ENCODE results near the gene HNRNPH1. TPM values are rescaled to one million over a fixed set of nuclear protein-coding genes. Genes with fewer than 3 reads are reported as not detected.
"Not testable (repeated sequence)": the region's sequence is repeated elsewhere in the genome, so short reads cannot be mapped to it uniquely, and the experiment has no call there.

The HNRNPH1 gene
- total and polyA plus RNA-seq, 2 of the 8 experiments (the other 6 are each of a cell fraction or from before 2014, with no cell fraction given) = 170 to 735 TPM

DNA sequence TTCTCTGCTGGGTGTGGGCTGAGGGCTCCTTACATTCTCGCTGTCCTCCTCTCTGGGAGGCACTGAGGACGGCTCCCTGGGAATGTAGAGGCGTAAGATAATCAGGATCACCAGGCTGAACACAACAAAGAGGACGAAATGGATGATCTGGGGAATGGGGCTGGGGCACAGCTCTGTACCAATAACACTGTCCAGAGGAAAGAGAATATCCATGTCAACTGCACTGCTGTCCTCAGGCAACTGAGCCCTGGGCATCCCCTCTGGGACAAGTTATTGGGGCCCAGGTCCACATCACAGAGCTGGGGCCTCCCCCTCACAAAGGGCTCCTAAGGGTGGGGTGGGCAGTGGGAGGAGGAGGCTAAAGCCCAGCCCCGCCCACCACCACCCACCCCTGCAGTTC, 21.3 kb upstream of the HNRNPH1 start:
- H3K23ac ChIP-seq (ENCODE audit: insufficient read length); H2AK5ac ChIP-seq (ENCODE audit: low read depth, low read length); H3K4me2 ChIP-seq (ENCODE audit: insufficient read depth in 1 of 2, low read depth in 2 of 2, low read length in 2 of 2); H3K14ac ChIP-seq (ENCODE audit: insufficient read length); H2AFZ ChIP-seq (ENCODE audit: low read length); H3K4me3 ChIP-seq (ENCODE audit: extremely low read depth in 1 of 4, insufficient read depth in 2 of 4, low read depth in 3 of 4, low read length in 4 of 4); H3K18ac ChIP-seq (ENCODE audit: extremely low read depth, low read length); H3K4ac ChIP-seq (replicated peaks; ENCODE audit: insufficient read length, low read depth, low read length); H2BK20ac ChIP-seq (ENCODE audit: low read length); DNase-seq (ENCODE audit: low read depth in 1 of 2, low spot score in 2 of 2); H4K91ac ChIP-seq (replicated peaks; ENCODE audit: insufficient read length, low read length); H2BK15ac ChIP-seq (ENCODE audit: low read length); H2BK12ac ChIP-seq (ENCODE audit: low read depth, low read length); H4K20me1 ChIP-seq (replicated peaks in 1 of 2; ENCODE audit: control insufficient read depth in 1 of 2, insufficient read depth in 2 of 2, low read length in 2 of 2); FAIRE-seq; H3K27me3 ChIP-seq (replicated peaks in 1 of 4; ENCODE audit: control insufficient read depth in 3 of 4, extremely low read depth in 1 of 4, insufficient read depth in 3 of 4, low read length in 3 of 4); H3K79me2 ChIP-seq (ENCODE audit: control insufficient read depth in 1 of 2, insufficient read depth in 2 of 2, low read length in 2 of 2); H3K4me1 ChIP-seq (replicated peaks in 1 of 4; ENCODE audit: control insufficient read depth in 3 of 4, insufficient read depth in 4 of 4, low read length in 3 of 4); H2BK120ac ChIP-seq (replicated peaks; ENCODE audit: low read depth, low read length); H4K5ac ChIP-seq (ENCODE audit: insufficient read length, low read depth, low read length); H3K27ac ChIP-seq (ENCODE audit: low read depth, low read length); H3K23me2 ChIP-seq (ENCODE audit: low read depth, low read length); H4K8ac ChIP-seq (ENCODE audit: extremely low read depth, insufficient read depth, low read length); H3K9ac ChIP-seq (replicated peaks in 1 of 4; ENCODE audit: extremely low read depth in 1 of 4, low read depth in 3 of 4, low read length in 3 of 4); H3K36me3 ChIP-seq (ENCODE audit: control insufficient read depth in 2 of 4, insufficient read depth in 4 of 4, low read length in 3 of 4); CTCF ChIA-PET (ENCODE audit: partially characterized antibody); H3K56ac ChIP-seq (replicated peaks; ENCODE audit: insufficient read length, low read depth, low read length); H3K9me3 ChIP-seq (ENCODE audit: insufficient read depth in 2 of 2, low read depth in 1 of 2, low read length in 1 of 2); H2BK5ac ChIP-seq (ENCODE audit: low read depth, low read length); H3K79me1 ChIP-seq (ENCODE audit: low read depth, low read length): not testable (repeated sequence)
- WGBS, 2 experiments (ENCODE audit: extremely low coverage in 1 of 2, insufficient coverage in 1 of 2, insufficient read length in 1 of 2, insufficient replicate concordance in 2 of 2, low coverage in 1 of 2, low lambda C conversion rate in 2 of 2, missing lambda C conversion rate in 1 of 2) = 89% methylated on average over 4 of the region's 5 CpGs; no CpG with 5 or more reads in 1 of the 2 experiments
- POLR2A ChIA-PET (ENCODE audit: partially characterized antibody) = interaction anchor here (1.3 to 3.1 kb wide), 2 partner anchors 21 to 46 kb away, joined by 3 to 14 read pairs; partner anchors contain the start of gene HNRNPH1

Data from H1 (cell line).